HG02623 (cell line): Measurements from ENCODE around the gene FGGY.

Source experiments
- ATAC-seq: cut with Tn5 transposase; IDR thresholded peaks from one replicate; pipeline ENCODE4 v1.9.1; 2021; ENCODE audit warnings: moderate library complexity; ENCODE audit not compliant: unreplicated experiment

FGGY gene

GRCh38 chr1:59788825-59789224 is 491.9 kb downstream of the FGGY start:
- ATAC-seq = no peak

- no peak for ATAC-seq
Observed at GRCh38 chr1:59798600-59798999, 501.7 kb downstream of the FGGY start.

GRCh38 chr1:59803458-59804038 is 506.7 kb downstream of the FGGY start:
- ATAC-seq = no peak

- ATAC-seq = no peak
Observed at GRCh38 chr1:59804301-59804700, 507.4 kb downstream of the FGGY start.

GRCh38 chr1:59805554-59805953 is 508.7 kb downstream of the FGGY start:
- ATAC-seq = no peak
